Endothelial cell of umbilical vein (primary cell): Measurements from ENCODE around the gene LIM2. TPM values are rescaled to one million over a fixed set of nuclear protein-coding genes. Genes with fewer than 3 reads are reported as not detected.
"Not testable (repeated sequence)": the region's sequence is repeated elsewhere in the genome, so short reads cannot be mapped to it uniquely, and the experiment has no call there.

ENCODE experiments used
- BruUV-seq: library from RNA; stranded (reverse); fragments of 400-500 nt; replicated peaks from 2 replicates; lab custom pipeline; 2021; lab: Mats Ljungman, UMichigan
- CTCF ChIA-PET: fragments of 300-600, 350-600 bp; sonication (Branson Sonifier 250); formaldehyde crosslinking; loops from one replicate; lab custom pipeline; 2021; ENCODE audit warnings: antibody characterized with exemption, inconsistent platforms; lab: Charles Lee
- POLR2A ChIA-PET: fragments of 300-600, 350-600 bp; sonication (Branson Sonifier 250); formaldehyde crosslinking; loops from one replicate; lab custom pipeline; 2021; ENCODE audit warnings: antibody characterized with exemption, inconsistent platforms; lab: Charles Lee
- DNase-seq: peaks from one replicate; pipeline ENCODE4 v3.0.0-alpha.2; 2011; ENCODE audit warnings: low read depth, low spot score
- FAIRE-seq: peaks from 2 replicates; lab custom pipeline; 2011; peaks lifted over from hg19 to GRCh38; lab: Jason Lieb, UNC
- H2AFZ ChIP-seq: 2 replicates; pipeline ENCODE4 v1.6.0; 2012; ENCODE audit warnings: low read depth, low read length, control low read depth, inconsistent platforms
- H3K27ac ChIP-seq: 2 replicates; pipeline ENCODE4 v1.5.1; 2011; ENCODE audit warnings: low read depth, mild to moderate bottlenecking, control low read depth, low read length, moderate library complexity; ENCODE audit not compliant: insufficient read depth
- H3K27me3 ChIP-seq, 2 experiments: 2 replicates each; pipeline versions ENCODE4 v1.6.0 to v1.6.1; 2011; ENCODE audit warnings: low read length in 2 of 2, mixed read lengths in 1 of 2; ENCODE audit not compliant: control insufficient read depth in 2 of 2, insufficient read depth in 2 of 2
- H3K36me3 ChIP-seq, 2 experiments: 2 replicates in 1 of 2; 3 replicates in 1 of 2; pipeline ENCODE4 v1.5.1; 2011; ENCODE audit warnings: low read length in 2 of 2, mild to moderate bottlenecking in 1 of 2, moderate library complexity in 1 of 2; ENCODE audit not compliant: control insufficient read depth in 2 of 2, insufficient read depth in 2 of 2; ENCODE audit errors: extremely low read depth in 1 of 2
- H3K4me1 ChIP-seq: 3 replicates; pipeline ENCODE4 v1.5.1; 2011; ENCODE audit warnings: mild to moderate bottlenecking, low read length; ENCODE audit not compliant: control insufficient read depth, insufficient read depth; ENCODE audit errors: extremely low read depth
- H3K4me2 ChIP-seq: 2 replicates; pipeline ENCODE4 v1.6.1; 2011; ENCODE audit warnings: low read length, control low read depth, mixed read lengths; ENCODE audit not compliant: insufficient read depth
- H3K4me3 ChIP-seq, 3 experiments: fragments of 200-600 bp in 1 of 3; sonication (generic), shearing (Covaris generic) in 1 of 3; replicated peaks in 1 of 3; 2 replicates each; pipeline ENCODE4 v1.5.1; 2011 to 2016; ENCODE audit warnings: control low read depth in 3 of 3, low read length in 3 of 3, mild to moderate bottlenecking in 2 of 3, inconsistent platforms in 1 of 3, low read depth in 1 of 3, moderate library complexity in 1 of 3; ENCODE audit not compliant: insufficient read depth in 1 of 3
- H3K79me2 ChIP-seq: 2 replicates; pipeline ENCODE4 v1.6.0; 2012; ENCODE audit warnings: low read length, inconsistent platforms; ENCODE audit not compliant: control insufficient read depth, insufficient read depth
- H3K9ac ChIP-seq: replicated peaks from 2 replicates; pipeline ENCODE3; 2011; ENCODE audit warnings: low read length, control low read depth; ENCODE audit not compliant: insufficient read depth; ENCODE audit errors: extremely low read depth
- H3K9me1 ChIP-seq: replicated peaks from 3 replicates; pipeline ENCODE4 v1.6.0; 2011; ENCODE audit warnings: mild to moderate bottlenecking, low read length; ENCODE audit not compliant: control insufficient read depth, insufficient read depth; ENCODE audit errors: extremely low read depth
- H3K9me3 ChIP-seq: replicated peaks from 2 replicates; pipeline ENCODE4 v1.5.1; 2012; ENCODE audit warnings: low read length, inconsistent platforms; ENCODE audit not compliant: control insufficient read depth, insufficient read depth
- H4K20me1 ChIP-seq: replicated peaks from 2 replicates; pipeline ENCODE3; 2011; ENCODE audit warnings: mild to moderate bottlenecking, low read length; ENCODE audit not compliant: control insufficient read depth, insufficient read depth; ENCODE audit errors: extremely low read depth
- CTCF ChIP-seq, 2 donors: IDR thresholded peaks; 1 replicate in 1 of 2; 2 replicates in 1 of 2; pipeline ENCODE4 v1.5.1; 2011; ENCODE audit warnings: low read length in 2 of 2, mild to moderate bottlenecking in 2 of 2, moderate library complexity in 2 of 2, control low read depth in 1 of 2, inconsistent platforms in 1 of 2, low read depth in 1 of 2; ENCODE audit not compliant: insufficient read depth in 1 of 2; ENCODE audit errors: extremely low read depth in 1 of 2
- EZH2 ChIP-seq: IDR thresholded peaks from 2 replicates; pipeline ENCODE4 v1.6.1; 2012; ENCODE audit warnings: borderline replicate concordance, low read depth, mild to moderate bottlenecking, moderate library complexity, low read length, inconsistent platforms; ENCODE audit not compliant: severe bottlenecking
- FOS ChIP-seq: IDR thresholded peaks from 2 replicates; pipeline ENCODE4 v1.6.1; 2011; ENCODE audit warnings: mild to moderate bottlenecking, low read length, moderate library complexity, borderline replicate concordance; ENCODE audit not compliant: insufficient read depth
- GATA2 ChIP-seq: IDR thresholded peaks from 2 replicates; pipeline ENCODE4 v1.7.0; 2011; ENCODE audit warnings: low read depth, mild to moderate bottlenecking, moderate library complexity, mixed read lengths, low read length; ENCODE audit not compliant: insufficient read length, insufficient read depth
- JUN ChIP-seq: IDR thresholded peaks from 2 replicates; pipeline ENCODE4 v1.6.1; 2011; ENCODE audit warnings: borderline replicate concordance, low read depth; ENCODE audit not compliant: insufficient read length, insufficient read depth
- MAX ChIP-seq: IDR thresholded peaks from 2 replicates; pipeline ENCODE4 v1.6.1; 2011; ENCODE audit not compliant: insufficient read depth, insufficient read length
- MYC ChIP-seq: IDR thresholded peaks from one replicate; pipeline ENCODE4 v1.6.1; 2011; ENCODE audit warnings: mild to moderate bottlenecking, low read depth, low read length
- POLR2A ChIP-seq: IDR thresholded peaks from 2 replicates; pipeline ENCODE4 v1.6.1; 2012; ENCODE audit warnings: low read depth, mild to moderate bottlenecking, control low read depth, low read length
- POLR2AphosphoS5 ChIP-seq: IDR thresholded peaks from 2 replicates; pipeline ENCODE4 v1.6.1; 2012; ENCODE audit warnings: low read depth, mild to moderate bottlenecking, control low read depth, low read length, moderate library complexity; ENCODE audit not compliant: insufficient read depth
- dilution Hi-C: fragments of 300-500 bp; cut with MboI; formaldehyde crosslinking; loops from one replicate; pipeline ENCODE4 v1.15.0; 2019; ENCODE audit warnings: low sequenced_read_pairs; ENCODE audit not compliant: extremely low pct_ligation_motif_present
- intact Hi-C: fragments of 100-400 bp; cut with micrococcal nuclease; formaldehyde crosslinking; loops from one replicate; pipeline ENCODE4 v1.10.0; 2022
- polyA plus RNA-seq, 4 experiments: library from polyadenylated mRNA; depleted of rRNA in 3 of 4; stranded (reverse) in 3 of 4; unstranded in 1 of 4; fragments of >200 nt; gene quantifications; 2 replicates each; pipeline versions ENCODE4 v1.2.1 to v1.2.3, GENCODE V29; 2011 to 2012; ENCODE audit warnings: missing spikeins in 1 of 4
- total RNA-seq: library from RNA; stranded (reverse); gene quantifications from 2 replicates; pipeline ENCODE4 v1.2.3, GENCODE V29; 2021

The LIM2 gene
- total and polyA plus RNA-seq, 2 donors (not counting 3 experiments of a cell fraction or from before 2014, with no cell fraction given) = not detected

GRCh38 chr19:51416422-51416821, 28.6 kb upstream of the LIM2 start:
- intact Hi-C loops = not testable (repeated sequence)

GRCh38 chr19:51415187-51415586, 27.4 kb upstream of the LIM2 start:
- DNase-seq = no peak
- CTCF ChIA-PET = no interaction called here
- H3K36me3 ChIP-seq = no peaks in the 10 kb centered on the region
- no peaks in the 10 kb centered on the region for H3K9me1 ChIP-seq
- no peaks in the 10 kb centered on the region for H4K20me1 ChIP-seq
- no peak overlapping the region for H3K4me2 ChIP-seq
- no peak overlapping the region for H2AFZ ChIP-seq
- BruUV-seq = no TSS peak
- H3K9me3 ChIP-seq = no peaks in the 10 kb centered on the region
- no peak overlapping the region for H3K27ac ChIP-seq
- POLR2A ChIA-PET = no interaction called here
- no peak overlapping the region for H3K9ac ChIP-seq
- no peaks in the 10 kb centered on the region for H3K79me2 ChIP-seq
- no peak for TF ChIP-seq FOS
- no peak for TF ChIP-seq MYC
- TF ChIP-seq CTCF (IDR thresholded peaks at IDR 0.05; ENCODE audit: extremely low read depth in 1 of 2, insufficient read depth in 1 of 2, low read depth in 1 of 2, low read length in 2 of 2) = no peak
- TF ChIP-seq POLR2AphosphoS5 = no peak
- TF ChIP-seq MAX = no peak
- TF ChIP-seq GATA2 = no peak
- TF ChIP-seq JUN = no peak
- TF ChIP-seq EZH2 = no peak
- TF ChIP-seq POLR2A = no peak
- no peak for FAIRE-seq
- no peaks in the 10 kb centered on the region for H3K4me1 ChIP-seq
- intact Hi-C loops = no loop called here
- H3K27me3 ChIP-seq = no peaks in the 10 kb centered on the region
- dilution Hi-C loops = no loop called here
- no peak overlapping the region for H3K4me3 ChIP-seq

More at GRCh38 chr19:51416422-51416821, 28.6 kb upstream of the LIM2 start:
- H3K4me1 ChIP-seq, DNase-seq, H3K4me2 ChIP-seq, H3K4me3 ChIP-seq, dilution Hi-C loops, H3K27me3 ChIP-seq, H2AFZ ChIP-seq, FAIRE-seq, H3K9me1 ChIP-seq, POLR2A ChIA-PET, H3K9ac ChIP-seq, BruUV-seq, H4K20me1 ChIP-seq, H3K9me3 ChIP-seq, H3K27ac ChIP-seq, H3K36me3 ChIP-seq, H3K79me2 ChIP-seq: not testable (repeated sequence)
- CTCF ChIA-PET = interaction anchor here (3.1 kb wide), 1 partner anchor 245 kb away, joined by 10 read pairs; no protein-coding TSS in a partner anchor
